Colonic mucosa (tissue), 4 donors: ENCODE data around the gene SNX32. TPM values are rescaled to one million over a fixed set of nuclear protein-coding genes. Genes with fewer than 3 reads are reported as not detected.

Experiments
- DNase-seq: peaks from one replicate; pipeline ENCODE4 v3.0.0-alpha.2; 2020
- H3K27ac ChIP-seq: fragments of 200-600 bp; one replicate; pipeline ENCODE4 v1.8.0; 2021
- H3K27me3 ChIP-seq: fragments of 200-600 bp; one replicate; pipeline ENCODE4 v1.8.0; 2021
- H3K36me3 ChIP-seq: fragments of 200-600 bp; one replicate; pipeline ENCODE4 v1.8.0; 2021
- H3K4me1 ChIP-seq: fragments of 200-600 bp; one replicate; pipeline ENCODE4 v1.8.0; 2021; ENCODE audit warnings: mild to moderate bottlenecking
- H3K4me3 ChIP-seq: fragments of 200-600 bp; one replicate; pipeline ENCODE4 v1.8.0; 2021
- H3K9ac ChIP-seq, 2 donors: one replicate each; pipeline ENCODE4 v1.7.0; 2013; ENCODE audit warnings: control low read depth in 2 of 2, low read depth in 2 of 2, low read length in 2 of 2
- H3K9me3 ChIP-seq: fragments of 200-600 bp; one replicate; pipeline ENCODE4 v1.8.0; 2021
- CTCF ChIP-seq: fragments of 200-600 bp; IDR thresholded peaks from one replicate; pipeline ENCODE4 v1.8.0; 2022; ENCODE audit warnings: antibody characterized with exemption, mild to moderate bottlenecking
- intact Hi-C: fragments of 100-400 bp; cut with DNase I; formaldehyde crosslinking; loops from one replicate; pipeline ENCODE4 v1.14.1; 2022
- total RNA-seq, 2 donors: library from RNA; stranded (reverse); fragmentation: NEBNext Ultra II Directional in 1 of 2; extraction: Animal tissue kit (Norgen Biotek cat#: 25700) in 1 of 2; gene quantifications; one replicate each; pipeline ENCODE4 v1.2.1, GENCODE V29; 2021
- donor health status: healthy.
- donor health status: DM: no; HTN: no; CAD: no.
- donor health status: DM: no; HTN: no; CAD: no.

SNX32 gene
- total RNA-seq, 2 donors from 2014 or later: 1.6 to 1.9 TPM

GRCh38 chr11:65817312-65817834, 16.4 kb upstream of the SNX32 start:
- H3K27me3 ChIP-seq: no peaks in the 10 kb centered on the region
- H3K4me3 ChIP-seq: peak overlapping the region; percentile 52
- no peaks in the 10 kb centered on the region for H3K9me3 ChIP-seq
- H3K4me1 ChIP-seq: peaks cover 12% of the 10 kb centered on the region
- DNase-seq: no peak
- intact Hi-C loops: no loop called here
- TF ChIP-seq CTCF: no peak
- H3K36me3 ChIP-seq: no peaks in the 10 kb centered on the region
- peak overlapping the region; percentile 76 for H3K9ac ChIP-seq
- peak overlapping the region; percentile 85 for H3K27ac ChIP-seq

GRCh38 chr11:65817835-65818680, 15.7 kb upstream of the SNX32 start:
- peak overlapping the region; percentile 76 for H3K9ac ChIP-seq
- peak; percentile 100 for TF ChIP-seq CTCF
- no peaks in the 10 kb centered on the region for H3K27me3 ChIP-seq
- no peaks in the 10 kb centered on the region for H3K9me3 ChIP-seq
- H3K27ac ChIP-seq: peak overlapping the region; percentile 85
- peak overlapping the region; percentile 52 for H3K4me3 ChIP-seq
- no peaks in the 10 kb centered on the region for H3K36me3 ChIP-seq
- intact Hi-C loops: loop anchor here (1.0 to 2.0 kb wide), 2 partner anchors 38 to 107 kb away; partner anchors contain the start of gene AP5B1
- peaks cover 12% of the 10 kb centered on the region for H3K4me1 ChIP-seq
- DNase-seq: peak; percentile 98

- H3K4me1 ChIP-seq: peaks cover 18% of the 10 kb centered on the region
- DNase-seq: peak; percentile 75
- no peak for TF ChIP-seq CTCF
- no peaks in the 10 kb centered on the region for H3K9me3 ChIP-seq
- no peaks in the 10 kb centered on the region for H3K27me3 ChIP-seq
- H3K36me3 ChIP-seq: no peaks in the 10 kb centered on the region
- intact Hi-C loops: no loop called here
- peak overlapping the region in 1 of 2 donors; percentile 29 for H3K9ac ChIP-seq
- no peak overlapping the region for H3K4me3 ChIP-seq
- peak overlapping the region; percentile 53 for H3K27ac ChIP-seq
Measured at GRCh38 chr11:65821107-65821506, 12.7 kb upstream of the SNX32 start.

GRCh38 chr11:65822776-65823528, 10.8 kb upstream of the SNX32 start:
- H3K9ac ChIP-seq: peak overlapping the region in 1 of 2 donors; percentile 51
- DNase-seq: peak; percentile 73
- no peak overlapping the region for H3K4me3 ChIP-seq
- no peaks in the 10 kb centered on the region for H3K9me3 ChIP-seq
- H3K27me3 ChIP-seq: no peaks in the 10 kb centered on the region
- no peaks in the 10 kb centered on the region for H3K36me3 ChIP-seq
- peak overlapping the region; percentile 53 for H3K27ac ChIP-seq
- no peak for TF ChIP-seq CTCF
- peaks cover 18% of the 10 kb centered on the region for H3K4me1 ChIP-seq
- intact Hi-C loops: no loop called here

GRCh38 chr11:65826984-65827735, 6.6 kb upstream of the SNX32 start:
- Histone ChIP-seq H3K27ac (no peak overlapping the region), H3K9ac (no peak overlapping the region), H3K4me1 (peaks cover 6% of the 10 kb centered on the region), H3K27me3 (no peaks in the 10 kb centered on the region), H3K4me3 (no peak overlapping the region), H3K36me3 (no peaks in the 10 kb centered on the region), H3K9me3 (no peaks in the 10 kb centered on the region)
- DNase-seq: no peak
- intact Hi-C loops: no loop called here
- TF ChIP-seq CTCF: no peak
